ENCODE measurements around the gene SCMH1.
A peak's percentile ranks its signal among the peaks of the same experiment; 100 is the strongest.
"Not testable (repeated sequence)": the region's sequence is repeated elsewhere in the genome, so short reads cannot be mapped to it uniquely, and the experiment has no call there.

SCMH1 gene

DNA sequence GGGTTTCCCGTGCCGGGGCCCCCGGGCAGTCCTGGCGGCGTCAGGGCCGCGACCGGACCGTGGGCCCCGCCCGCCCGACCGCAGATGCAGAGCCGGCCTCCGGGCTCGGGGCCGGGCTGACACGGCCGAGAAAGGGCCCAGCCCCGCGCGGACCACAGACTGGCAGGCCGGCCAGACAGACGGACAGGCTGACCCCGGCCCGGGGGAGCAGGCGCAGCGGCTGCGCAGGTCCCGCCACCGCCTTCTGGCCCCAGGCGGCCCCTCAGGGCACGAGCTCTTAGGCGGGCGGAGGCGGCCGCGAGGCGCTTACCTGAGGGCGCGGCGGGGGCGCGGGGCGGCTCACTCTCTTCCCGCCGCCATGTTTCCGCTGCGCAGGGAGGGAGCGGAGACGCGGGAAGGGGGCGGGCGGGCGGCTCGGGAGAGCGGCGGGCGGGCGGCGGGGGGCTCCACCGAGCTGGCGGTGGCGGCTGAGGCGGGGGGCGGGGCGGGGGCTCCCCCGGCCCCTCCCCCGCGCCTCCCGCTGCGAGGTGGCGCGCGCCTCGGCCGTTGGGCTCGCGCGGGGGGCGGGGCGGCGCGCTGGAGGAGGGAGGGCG, at the start of gene SCMH1:
SCMH1 (minus strand) TSS at position 558 of the 593 bp plus-strand sequence. CDS start 56,173 bp downstream, outside the sequence.
- peak in 1 of 2 donors; percentile 33 for DNase-seq (ENCODE audit: low read depth in 2 of 2)

DNA sequence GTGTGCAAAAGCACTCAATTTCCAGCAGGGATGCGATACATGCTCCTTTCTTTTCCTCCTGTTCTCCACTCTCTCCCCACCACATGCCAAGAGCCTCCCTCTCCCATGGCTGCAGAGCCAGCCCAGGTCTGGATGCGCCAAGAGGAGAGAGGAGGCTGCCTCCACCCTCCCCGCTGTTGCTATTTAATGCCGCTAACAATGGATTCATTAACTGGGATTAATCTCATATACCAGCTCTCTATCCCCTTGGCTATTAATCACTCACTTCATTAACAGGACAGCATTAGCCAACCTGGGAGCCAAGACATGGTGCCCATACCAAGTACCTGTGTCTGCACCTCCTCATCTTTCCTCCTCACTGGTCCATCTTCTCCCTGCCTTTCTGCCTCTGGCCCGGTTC, 49.1 kb upstream of the SCMH1 start:
- no peak for DNase-seq (ENCODE audit: low read depth in 2 of 2)

DNA sequence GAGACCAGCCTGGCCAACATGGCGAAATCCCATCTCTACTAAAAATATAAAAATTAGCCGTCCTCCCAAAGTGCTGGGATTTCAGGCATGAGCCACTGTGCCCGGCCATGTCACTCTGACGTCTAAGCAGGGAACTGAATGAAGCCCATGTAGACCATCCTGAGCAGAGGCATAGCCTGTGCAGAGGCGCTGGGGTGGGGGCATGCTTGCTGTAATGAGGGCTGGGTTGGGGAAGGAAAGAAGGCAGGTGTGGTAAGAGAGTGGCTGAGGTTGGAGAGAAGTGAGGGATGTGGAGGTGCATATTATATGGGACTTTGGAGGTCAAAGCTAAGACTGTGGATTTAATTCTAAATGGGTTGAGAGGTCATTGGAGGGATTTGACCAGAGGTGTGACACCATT, 47.1 kb upstream of the SCMH1 start:
- no peak for DNase-seq (ENCODE audit: low read depth in 2 of 2)

DNA sequence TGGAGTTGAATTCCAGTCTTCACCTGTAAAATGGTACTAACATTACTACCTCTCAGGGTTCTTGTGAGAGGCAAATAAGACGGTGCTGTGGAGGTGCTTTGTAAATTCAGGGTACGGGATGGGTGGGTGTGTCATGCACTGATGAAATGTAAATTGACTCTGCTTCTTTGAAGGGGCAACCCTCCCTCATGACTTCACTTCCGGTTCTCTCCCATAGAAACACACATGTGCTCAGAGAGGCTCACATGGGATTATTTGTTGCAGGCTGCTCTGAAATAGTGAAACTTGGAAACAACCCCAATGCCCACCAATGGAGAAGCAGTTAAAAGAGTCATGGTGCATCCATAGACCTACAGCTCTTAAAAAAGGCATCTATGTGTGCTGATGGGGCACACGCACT, 44.9 kb upstream of the SCMH1 start:
- no peak for DNase-seq (ENCODE audit: low read depth in 2 of 2)

DNA sequence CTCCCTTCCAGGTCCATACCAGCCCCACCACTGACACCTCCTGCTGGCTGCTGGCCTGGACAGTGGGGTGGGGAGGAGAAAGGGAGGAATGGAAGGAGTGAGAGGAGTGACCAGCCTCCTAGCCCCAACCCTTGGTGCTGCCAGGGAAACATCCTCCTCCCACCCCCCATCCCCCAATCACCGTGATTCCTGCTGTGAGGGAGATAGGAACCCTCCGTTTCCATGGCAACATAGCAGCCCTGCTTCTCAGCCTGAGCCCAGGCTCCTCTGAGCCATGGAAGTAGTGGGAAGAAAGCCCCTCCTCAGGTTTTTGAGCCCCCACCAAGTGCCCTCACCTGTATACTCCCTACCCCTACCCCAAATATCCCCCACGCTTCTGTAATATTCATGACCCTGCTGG, 44.4 kb upstream of the SCMH1 start:
- DNase-seq (ENCODE audit: low read depth in 2 of 2), result no peak

DNA sequence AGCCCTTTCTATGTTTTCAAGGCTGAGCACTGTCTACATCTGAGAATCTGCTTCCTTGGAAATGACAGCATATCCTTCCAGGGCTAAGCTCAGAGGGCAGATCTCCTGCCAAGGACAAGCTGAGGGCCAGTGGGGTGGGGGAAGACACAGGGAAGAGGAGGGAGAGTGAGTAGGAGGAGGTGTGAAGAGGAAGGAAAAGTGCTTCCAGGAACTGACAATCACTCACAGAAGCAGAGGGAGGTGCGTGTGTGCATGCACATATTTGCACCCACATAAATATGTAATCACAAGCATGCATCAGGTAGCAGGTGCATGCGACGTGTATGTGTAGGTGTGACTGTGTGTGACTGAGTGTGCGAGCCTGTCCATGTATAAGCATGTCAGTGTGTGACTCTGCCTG, 43.7 kb upstream of the SCMH1 start:
- DNase-seq (ENCODE audit: low read depth in 2 of 2), result no peak

DNA sequence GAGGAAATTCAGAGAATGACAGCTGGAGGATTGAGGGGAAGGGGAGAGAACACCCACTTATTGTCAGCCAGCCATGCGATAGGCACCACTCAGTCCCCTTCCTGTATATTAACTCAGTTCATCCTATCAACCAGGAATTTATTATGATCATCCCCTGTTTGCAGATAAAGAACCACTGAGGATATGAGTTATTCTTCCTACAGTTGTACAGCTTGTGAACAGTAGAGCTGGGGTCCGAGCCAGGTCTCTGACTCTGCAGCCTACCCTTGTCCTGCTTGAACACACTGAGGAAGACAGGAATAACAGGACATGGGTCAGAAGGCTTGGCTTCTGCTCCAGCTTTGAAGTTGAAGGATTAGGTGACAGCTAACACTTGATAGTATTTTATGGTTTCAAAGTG, 42.0 kb upstream of the SCMH1 start:
- DNase-seq (ENCODE audit: low read depth in 2 of 2), result no peak

DNA sequence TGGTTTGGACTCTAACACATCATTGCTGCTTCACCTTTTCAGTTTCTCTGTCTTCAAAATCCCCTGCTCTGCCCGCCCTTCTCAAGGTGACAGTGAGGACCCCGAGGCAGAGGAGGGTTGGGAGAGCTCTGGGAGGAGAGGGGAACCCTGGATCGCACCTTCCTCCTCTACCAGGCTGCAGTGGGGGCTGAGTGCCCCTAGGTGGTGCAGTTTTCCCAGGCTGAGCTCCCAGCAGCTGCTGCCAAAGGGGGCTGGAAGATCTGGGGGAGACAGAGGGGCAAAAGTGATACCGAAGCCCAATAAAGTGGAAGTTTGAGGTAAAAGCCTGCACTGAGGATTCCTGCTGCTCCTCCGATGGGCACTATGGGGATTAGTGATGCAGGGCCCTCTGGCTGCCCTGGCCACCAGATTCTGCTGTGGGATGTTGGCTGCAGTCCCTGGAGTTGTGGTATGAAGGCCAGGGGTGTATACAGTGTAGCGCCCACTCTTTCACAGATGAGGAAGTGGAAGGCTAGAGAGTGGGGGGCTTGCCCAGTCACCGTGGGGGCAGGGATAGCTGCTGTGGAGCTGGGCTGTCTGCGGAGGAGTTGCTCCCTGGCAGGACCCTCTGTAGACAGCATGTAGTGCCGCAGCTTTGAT, 40.7 kb upstream of the SCMH1 start:
- DNase-seq (ENCODE audit: low read depth in 2 of 2), result no peak

DNA sequence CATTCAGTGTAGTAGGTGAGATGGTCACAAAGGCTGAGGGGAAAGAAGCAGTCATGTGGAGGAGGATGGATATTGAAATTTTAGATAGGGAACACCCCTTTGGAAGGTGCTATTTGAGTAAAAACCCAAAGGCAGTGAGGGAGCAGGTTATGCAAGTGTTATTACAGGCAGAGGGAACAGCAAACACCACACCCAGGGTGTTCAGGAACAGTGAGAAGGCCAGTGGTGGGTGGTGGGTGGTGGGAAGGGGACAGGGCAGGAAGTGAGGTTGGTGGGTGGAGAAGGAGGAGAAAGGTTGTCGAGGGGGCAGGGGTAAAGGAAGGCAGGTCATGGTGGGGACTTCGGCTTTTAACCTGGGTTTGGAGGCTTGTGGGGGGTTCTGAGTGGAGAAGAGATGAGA, 39.2 kb upstream of the SCMH1 start:
- no peak for DNase-seq (ENCODE audit: low read depth in 2 of 2)

DNA sequence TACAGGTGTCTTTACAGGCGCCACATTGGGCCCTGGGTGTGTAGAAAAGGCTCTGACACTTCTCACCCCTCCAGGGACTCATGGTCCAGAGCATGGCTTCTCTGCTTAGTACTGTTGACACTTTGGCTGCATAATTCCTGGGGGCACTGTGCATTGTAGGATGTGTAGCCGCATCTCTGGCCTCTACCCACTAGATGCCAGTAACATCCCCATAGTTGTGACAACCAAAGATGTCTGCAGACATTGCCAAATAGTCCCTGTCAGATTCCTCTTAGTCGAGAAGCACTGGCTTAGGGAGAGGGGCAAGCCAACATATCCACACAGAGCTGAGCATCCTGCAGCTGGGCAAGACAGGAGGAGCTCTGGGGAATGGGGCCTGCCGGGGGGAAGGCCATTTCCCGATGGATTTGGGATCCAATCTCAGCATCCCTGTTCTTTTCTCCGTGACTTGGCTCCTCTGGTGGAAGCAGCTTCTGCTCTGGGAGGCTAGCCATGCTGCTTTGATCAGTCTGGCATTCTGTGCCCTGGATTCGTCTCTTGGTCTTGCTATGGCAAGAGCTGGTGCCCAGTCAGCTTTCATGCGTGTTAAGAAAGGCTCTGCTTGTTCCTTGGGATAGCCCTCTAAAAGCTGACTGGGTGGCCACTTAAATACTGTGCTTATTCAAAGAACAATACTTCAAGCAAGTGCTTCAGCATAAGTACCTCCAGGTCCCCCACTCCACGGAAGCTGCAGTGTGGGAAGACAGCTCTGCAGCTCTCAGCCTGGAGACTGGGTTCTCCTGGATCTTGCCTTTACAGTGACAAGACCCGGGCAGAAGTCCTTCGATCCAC, 38.3 kb upstream of the SCMH1 start:
- DNase-seq (ENCODE audit: low read depth in 2 of 2), result no peak

DNA sequence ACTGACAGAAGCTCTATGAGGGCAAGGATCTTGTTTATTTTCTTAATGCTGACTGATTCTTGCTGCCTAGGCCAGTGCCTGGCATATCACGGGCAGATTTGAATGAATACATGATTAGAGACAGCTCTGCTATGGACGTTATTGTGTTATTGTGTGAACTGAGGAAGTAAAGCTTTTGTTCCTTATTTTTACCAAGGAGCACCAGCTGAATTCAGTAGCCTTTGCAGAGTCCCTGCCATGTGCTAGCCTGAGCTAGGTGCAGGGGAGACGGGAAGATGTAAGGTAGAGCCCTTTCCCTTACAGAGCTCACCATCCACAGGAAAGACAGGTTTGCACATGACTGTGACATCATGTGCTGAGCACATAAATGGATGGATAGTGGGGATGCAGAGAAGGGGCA, 36.0 kb upstream of the SCMH1 start:
- no peak for DNase-seq (ENCODE audit: low read depth in 2 of 2)

DNA sequence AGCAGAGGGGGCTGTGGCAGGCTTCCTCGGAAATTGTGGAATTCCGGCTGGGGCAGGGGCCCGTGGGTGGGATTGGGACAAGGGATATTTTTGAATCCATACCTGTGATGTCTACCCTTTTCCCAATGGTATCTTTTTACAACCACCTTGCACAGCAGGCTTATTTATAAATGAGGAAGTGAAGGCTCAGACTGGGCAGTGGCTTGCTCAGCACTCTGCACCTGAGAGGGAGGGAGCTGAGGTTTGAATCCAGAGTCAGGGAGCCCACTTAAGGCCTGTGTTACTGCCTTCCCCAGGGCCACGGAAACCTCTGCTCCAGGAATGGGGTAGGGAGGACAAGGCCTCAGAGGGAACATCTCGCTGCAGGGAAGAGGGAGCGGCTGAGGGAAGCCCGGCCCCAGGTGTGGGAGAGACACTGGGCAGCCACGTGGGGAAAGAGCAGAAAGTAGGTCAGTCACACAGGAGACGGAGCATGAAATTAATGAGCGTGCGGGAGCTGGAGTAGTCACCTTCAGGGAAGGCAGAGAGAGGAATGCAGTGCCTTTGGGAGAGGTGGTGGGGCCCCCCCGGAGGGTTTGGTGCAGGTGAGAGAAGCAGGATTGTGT, 35.4 kb upstream of the SCMH1 start:
- DNase-seq (ENCODE audit: low read depth in 2 of 2), result no peak

DNA sequence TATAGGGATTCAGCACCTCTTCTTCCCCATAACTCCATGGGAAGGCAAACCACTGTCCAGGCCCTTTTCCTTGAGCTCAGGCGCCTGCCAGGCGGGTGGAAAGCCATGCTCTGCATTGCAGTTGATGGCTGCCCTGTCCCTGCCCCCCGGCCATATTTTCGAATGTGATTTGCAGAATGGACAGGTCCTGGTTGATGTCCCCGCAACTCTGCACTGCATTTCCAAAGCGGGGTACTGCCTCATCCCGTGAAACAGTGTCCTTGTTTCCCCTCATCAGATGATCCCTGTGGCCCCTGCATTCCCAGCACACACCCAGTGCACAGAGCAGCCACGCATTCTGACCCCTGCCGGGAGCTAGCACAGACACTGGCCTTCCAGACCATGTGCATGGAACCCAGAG, 33.7 kb upstream of the SCMH1 start:
- no peak for DNase-seq (ENCODE audit: low read depth in 2 of 2)

DNA sequence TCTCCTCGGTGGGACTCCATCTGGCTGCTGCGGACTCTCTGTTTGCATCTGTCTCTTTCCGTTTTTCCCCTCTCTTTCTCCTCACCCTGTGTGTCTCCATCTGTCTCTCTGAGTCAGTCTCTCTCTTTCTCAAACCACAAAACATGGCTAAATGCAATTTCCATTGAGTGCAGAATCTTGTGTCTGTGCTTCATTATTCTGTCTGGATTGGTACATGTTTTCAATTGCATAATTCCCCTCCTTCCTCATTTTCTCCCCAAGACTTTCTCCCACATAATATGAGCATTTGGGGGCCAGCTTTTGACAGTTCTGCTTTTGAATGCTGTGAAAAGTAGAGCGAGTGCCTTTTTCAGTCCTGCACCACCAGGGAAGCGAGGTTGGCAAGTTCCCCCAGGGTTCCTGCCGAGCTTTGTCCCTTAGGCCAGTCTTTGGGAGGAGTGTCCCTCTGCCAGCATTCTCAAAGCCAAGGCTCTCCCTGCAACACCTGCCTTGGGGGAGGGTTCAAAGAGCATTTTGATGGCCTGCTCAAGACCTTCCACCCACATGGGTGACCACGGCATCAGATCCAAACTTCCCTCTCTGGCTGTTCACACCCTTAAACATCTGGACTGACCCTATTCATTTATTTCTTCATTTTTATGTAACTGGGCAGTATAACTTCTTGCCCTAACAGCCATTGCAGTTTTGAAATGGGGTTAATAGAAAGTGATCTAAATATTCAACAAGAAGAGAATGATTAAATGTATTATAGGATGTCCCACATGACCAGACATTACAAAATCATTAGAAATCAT, 32.8 kb upstream of the SCMH1 start:
- no peak for DNase-seq (ENCODE audit: low read depth in 2 of 2)

DNA sequence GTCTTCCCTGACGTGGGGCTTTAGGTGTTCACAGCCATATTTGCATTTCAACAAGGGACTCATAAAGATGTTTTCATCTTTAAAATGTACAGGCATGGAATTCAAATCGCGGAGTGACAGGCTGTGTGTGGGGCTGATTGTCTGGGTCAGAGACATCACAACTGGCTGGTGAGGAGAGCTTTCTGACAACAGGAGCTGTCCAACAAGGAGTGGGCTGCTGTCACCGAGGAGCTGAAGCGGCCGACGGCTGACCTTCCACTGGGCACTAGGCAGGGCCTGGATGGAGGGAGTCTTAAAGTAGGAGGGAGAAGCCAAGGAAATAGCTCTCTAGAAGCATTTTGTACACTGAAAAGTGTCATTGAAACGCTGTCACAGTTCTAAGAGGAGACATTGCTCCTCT, 30.5 kb upstream of the SCMH1 start:
- no peak for DNase-seq (ENCODE audit: low read depth in 2 of 2)

DNA sequence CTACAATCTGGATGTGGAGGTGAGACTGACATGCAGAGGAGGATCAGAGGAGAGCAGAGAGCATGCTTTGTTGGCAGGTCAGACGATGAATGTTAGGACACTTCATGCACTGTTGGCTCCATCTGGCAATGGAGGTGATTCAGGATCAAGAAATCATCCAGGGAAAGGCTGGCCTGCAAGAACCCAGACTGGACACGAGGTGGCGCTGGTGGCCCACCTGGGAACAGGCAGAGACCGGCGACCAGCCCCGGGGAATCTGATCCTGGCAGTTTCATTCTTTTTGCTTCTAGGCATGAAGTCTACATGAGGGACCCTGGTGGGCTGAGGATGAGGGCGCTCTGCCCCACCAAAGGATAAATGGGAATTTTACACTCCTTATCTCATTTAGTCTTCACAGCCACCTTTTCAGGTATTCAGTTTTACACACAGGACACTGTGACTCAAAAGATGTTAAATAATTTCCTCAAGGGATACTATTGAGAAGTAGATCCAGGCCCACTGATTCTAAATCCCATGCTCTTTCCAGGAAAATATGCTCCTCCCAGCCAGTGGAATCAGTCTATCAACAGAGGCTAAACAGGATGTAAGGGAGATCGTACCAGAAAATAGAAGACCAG, 26.2 kb upstream of the SCMH1 start:
- peak; percentile 30 to 39 for DNase-seq (ENCODE audit: low read depth in 2 of 2)

DNA sequence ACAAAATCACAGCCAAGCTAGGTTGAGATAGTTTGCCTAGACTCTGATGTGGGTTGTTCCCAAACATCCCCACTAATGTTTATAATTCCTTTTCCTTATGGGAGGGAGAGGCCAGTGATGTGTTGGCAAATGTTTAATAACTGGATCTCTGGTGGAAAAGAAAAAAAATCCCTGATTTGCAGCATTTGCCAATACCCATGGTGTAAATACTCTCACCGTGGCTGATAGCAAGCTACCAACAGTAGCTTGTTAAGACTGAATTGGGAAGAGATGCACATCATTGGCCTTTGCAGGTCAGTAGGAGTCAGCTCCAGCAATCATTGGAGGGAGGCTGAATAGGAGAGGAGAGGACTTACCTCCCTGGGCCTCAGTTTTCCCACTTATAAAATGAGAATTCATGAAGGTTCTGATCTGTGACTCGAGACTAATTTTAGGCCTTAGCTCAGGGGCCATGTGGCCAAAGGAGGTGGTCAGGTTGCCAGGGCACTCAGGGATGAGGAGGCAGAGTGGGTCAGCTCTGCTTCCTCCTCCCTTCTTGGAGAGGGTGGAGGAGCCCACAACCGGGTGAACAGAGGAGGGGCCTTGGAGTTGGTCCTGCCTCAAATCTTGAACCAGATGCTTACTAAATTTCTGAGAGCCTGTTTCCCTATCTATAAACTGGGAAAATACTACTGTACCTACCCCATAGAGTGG, 20.0 kb upstream of the SCMH1 start:
- no peak for DNase-seq (ENCODE audit: low read depth in 2 of 2)

DNA sequence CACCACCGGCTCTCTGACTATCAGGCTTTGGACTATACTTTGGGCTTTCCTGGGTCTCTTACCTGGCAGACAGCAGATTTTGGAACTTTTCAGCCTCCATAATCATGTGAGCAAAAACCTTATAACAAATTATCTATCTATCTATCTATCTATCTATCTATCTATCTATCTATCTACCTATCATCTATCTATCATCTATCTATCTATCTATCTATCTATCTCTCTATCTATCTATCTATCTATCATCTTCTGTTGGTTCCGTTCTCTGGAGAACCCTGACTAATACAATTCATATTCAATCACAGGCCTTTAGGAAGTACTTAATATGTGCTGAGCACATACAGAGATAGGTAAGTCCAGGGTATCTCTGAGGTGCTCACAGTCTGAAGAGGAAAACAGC, 18.7 kb upstream of the SCMH1 start:
- DNase-seq (ENCODE audit: low read depth in 2 of 2), result no peak

DNA sequence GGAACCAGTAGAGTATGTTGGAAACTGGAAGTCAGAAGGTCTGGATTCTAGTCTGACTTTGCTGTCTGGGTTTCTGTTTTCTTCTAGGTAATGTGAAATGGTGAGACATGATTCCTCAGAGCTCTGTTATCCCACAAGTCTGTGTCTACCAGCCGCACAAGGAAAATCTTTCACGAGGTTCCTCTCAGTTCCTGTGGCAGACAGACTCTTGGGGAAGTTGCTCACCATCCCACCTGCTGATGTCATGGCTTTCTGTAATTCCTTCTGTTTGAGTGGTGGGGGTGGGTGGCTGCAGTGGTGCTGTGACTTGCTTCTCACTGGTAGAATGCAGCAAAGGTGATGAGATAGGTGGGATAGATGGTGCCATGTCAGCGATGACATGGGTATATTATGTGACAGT, 17.1 kb upstream of the SCMH1 start:
- no peak for DNase-seq (ENCODE audit: low read depth in 2 of 2)

DNA sequence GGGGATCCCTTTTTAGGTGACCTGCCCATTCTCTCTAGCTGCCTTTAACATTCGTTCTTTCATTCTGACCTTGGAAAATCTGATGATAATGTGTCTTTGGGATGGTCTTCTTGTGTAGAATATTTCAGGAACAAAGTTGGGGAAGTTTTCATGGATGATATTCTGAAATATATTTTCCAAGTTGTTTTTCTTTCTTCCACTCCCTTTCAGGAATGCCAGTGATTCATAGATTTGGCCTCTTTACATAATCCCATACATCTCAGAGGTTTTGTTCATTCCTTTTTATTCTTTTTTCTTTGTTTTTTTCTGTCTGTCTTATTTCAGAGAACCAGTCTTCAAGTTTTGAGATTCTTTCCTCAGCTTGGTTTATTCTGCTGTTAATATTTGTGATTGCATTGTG, 13.9 kb upstream of the SCMH1 start:
- no peak for DNase-seq (ENCODE audit: low read depth in 2 of 2)

DNA sequence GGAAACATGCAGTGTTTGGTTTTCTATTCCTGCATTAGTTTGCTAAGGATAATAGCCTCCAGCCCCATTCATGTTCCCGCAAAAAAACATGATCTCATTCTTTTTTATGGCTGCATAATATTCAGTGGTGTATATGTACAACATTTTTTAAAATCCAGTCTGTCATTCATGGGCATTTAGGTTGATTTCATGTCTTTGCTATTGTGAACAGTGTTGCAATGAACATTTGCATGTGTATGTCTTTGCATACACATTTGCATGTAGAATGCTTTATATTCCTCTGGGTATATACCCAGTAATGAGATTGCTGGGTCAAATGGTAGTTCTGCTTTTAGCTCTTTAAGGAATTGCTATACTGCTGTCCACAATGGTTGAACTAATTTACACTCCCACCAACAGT, 9.0 kb upstream of the SCMH1 start:
- DNase-seq (ENCODE audit: low read depth in 2 of 2), result not testable (repeated sequence)

Data from stimulated activated CD8-positive, alpha-beta memory T cell treated with anti-CD3 and anti-CD28 coated beads, Interleukin-2, amount 100 ng/mL, for 1 hour (primary cell).